Measurements from ENCODE around the gene GRAMD2B.

GRAMD2B gene

DNA sequence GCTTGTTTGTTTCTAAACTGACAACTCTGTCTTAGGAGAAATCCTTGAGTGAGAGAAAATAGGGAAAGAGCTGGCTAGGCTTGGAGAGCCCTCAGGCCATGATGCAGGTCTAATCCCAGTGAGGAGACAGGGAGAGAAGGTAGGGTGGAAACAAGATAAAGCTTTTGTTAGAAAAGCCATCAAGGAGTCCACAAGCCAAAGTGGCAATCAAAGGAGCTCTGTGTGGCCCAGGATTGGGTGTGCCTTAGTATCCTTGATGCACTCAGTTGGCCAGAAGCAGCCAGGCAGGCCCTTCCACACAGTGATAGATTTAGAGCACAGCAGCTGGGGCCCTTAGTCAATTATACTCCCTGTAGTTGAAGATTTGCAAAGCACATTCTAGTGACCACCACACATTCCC, 97.9 kb downstream of the GRAMD2B start:
- no peak for DNase-seq
- in situ Hi-C loops (cut with MboI; ENCODE audit: low pct_unique_long_range_greater_than_20kb, low sequenced_read_pairs) = no loop called here

DNA sequence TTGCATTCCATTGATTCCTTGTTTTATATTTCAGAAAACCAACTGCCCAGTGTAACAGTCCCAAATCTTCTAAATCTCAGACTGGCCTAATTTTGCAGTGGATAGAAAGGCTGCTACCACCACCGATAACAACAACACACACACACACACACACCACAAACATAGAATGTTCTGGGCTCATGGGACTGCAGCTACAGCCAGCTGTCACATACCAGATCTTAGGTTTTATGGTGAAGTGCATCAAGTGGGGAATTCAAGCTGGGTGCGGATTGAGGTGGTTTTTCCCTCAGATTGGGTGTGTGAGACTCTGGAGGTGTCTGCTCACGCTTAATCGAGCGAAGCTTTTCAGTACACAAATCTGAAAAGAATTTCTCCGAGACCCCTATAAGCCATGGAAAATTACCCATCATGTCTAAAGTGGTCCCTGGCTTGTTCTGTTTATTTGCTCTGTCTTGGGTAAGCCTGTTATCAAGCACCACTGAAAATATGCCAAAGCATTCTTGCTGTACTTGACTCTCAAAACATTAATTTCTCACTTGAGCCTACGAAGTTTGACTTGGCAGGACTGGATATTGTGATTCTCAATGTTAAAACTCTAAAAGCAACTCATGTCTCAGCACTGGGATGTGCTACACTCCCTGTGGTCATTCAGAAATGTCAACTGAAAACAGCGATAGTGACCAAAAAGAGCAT, 100.8 kb downstream of the GRAMD2B start:
- no peak for DNase-seq
- in situ Hi-C loops (cut with MboI; ENCODE audit: low pct_unique_long_range_greater_than_20kb, low sequenced_read_pairs) = no loop called here

GRCh38 chr5:126525630-126526245, 102.5 kb downstream of the GRAMD2B start:
- DNase-seq = peak; percentile 34
- in situ Hi-C loops (cut with MboI; ENCODE audit: low pct_unique_long_range_greater_than_20kb, low sequenced_read_pairs) = loop anchor here (25.0 kb wide), 1 partner anchor 188 kb away; no protein-coding TSS in a partner anchor

GRCh38 chr5:126526493-126526892, 103.3 kb downstream of the GRAMD2B start:
- in situ Hi-C loops (cut with MboI; ENCODE audit: low pct_unique_long_range_greater_than_20kb, low sequenced_read_pairs) = loop anchor here (25.0 kb wide), 1 partner anchor 189 kb away; no protein-coding TSS in a partner anchor
- DNase-seq = no peak

- DNase-seq = no peak
- in situ Hi-C loops (cut with MboI; ENCODE audit: low pct_unique_long_range_greater_than_20kb, low sequenced_read_pairs) = loop anchor here (25.0 kb wide), 1 partner anchor 190 kb away; no protein-coding TSS in a partner anchor
Observed at GRCh38 chr5:126527158-126527557, 103.9 kb downstream of the GRAMD2B start.

DNA sequence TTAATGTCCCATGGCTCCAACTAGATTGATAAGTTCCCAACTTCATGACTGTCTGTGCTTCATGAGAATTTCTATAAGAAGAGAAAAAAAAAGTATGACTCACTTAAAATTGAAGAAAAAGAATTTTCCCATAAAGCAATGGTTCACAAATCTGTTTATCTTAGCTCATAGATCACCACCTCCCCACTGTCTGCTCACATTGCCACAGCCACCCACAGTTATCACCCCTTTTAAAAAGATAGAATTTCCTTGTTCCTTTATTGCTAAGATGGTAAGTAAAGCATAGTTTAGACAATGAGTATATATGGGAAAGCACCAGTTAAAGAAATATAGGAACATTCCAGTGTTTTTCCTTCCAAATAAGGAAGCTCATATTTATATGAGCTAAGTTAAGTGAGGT, 104.7 kb downstream of the GRAMD2B start:
- in situ Hi-C loops (cut with MboI; ENCODE audit: low pct_unique_long_range_greater_than_20kb, low sequenced_read_pairs) = loop anchor here (25.0 kb wide), 1 partner anchor 191 kb away; no protein-coding TSS in a partner anchor
- DNase-seq = no peak

DNA sequence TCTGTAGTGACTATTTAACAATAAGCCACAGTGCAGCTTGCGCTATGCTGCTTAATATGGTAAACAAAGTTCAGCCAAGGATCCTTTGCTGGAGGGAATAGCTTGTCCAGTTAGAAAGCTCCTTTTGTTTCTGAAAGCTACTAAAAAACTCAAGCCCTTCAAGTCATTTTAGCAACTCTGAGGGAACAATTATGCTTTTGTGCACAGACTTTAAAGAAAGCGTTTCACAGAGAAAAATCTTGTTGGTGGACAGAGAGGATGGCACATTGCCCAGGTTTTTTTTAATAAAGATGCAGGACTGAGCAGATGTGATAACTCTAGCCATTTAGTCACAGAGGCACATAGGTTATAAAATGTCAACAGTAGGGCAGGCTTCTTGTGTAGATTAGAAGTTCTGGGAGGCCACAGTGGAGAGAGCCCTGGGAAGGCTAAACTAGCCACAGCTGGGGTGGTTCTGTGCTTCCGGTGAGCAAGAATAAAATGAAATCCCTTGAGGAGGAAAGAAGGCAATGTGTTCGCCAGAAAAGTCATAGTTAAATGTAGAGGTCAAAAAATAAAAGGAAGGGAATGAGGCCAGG, 108.4 kb downstream of the GRAMD2B start:
- no peak for DNase-seq
- in situ Hi-C loops (cut with MboI; ENCODE audit: low pct_unique_long_range_greater_than_20kb, low sequenced_read_pairs) = loop anchor here (25.0 kb wide), 1 partner anchor 194 kb away; no protein-coding TSS in a partner anchor

- in situ Hi-C loops (cut with MboI; ENCODE audit: low pct_unique_long_range_greater_than_20kb, low sequenced_read_pairs) = loop anchor here (25.0 kb wide), 1 partner anchor 197 kb away; no protein-coding TSS in a partner anchor
- no peak for DNase-seq
Observed at GRCh38 chr5:126534553-126534952, 111.3 kb downstream of the GRAMD2B start.

GRCh38 chr5:126535856-126536545, 112.8 kb downstream of the GRAMD2B start:
- in situ Hi-C loops (cut with MboI; ENCODE audit: low pct_unique_long_range_greater_than_20kb, low sequenced_read_pairs) = loop anchor here (25.0 kb wide), 1 partner anchor 199 kb away; no protein-coding TSS in a partner anchor

GRCh38 chr5:126536874-126537273, 113.7 kb downstream of the GRAMD2B start:
- in situ Hi-C loops (cut with MboI; ENCODE audit: low pct_unique_long_range_greater_than_20kb, low sequenced_read_pairs) = loop anchor here (25.0 kb wide), 1 partner anchor 200 kb away; no protein-coding TSS in a partner anchor
- DNase-seq = no peak

More at GRCh38 chr5:126535856-126536545, 112.8 kb downstream of the GRAMD2B start:
- DNase-seq = no peak

DNA sequence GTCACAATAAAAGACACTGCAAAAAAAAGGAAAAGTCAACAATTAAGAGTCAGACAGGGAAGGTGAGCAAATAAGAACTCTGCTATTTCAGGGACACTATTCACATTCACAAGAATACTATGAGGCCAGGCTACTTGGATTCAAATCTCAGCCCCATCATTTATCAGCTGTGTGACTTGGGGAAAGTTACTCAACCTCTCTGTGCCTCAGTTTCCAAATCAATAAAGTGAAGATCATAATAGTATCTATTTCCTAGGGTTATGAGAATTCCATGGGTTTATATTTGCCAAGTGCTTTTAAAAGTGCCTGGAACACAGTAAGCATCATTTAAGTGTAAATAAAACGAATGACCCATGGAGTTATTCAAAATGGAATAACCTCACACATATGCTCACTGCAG, 115.4 kb downstream of the GRAMD2B start:
- no peak for DNase-seq
- in situ Hi-C loops (cut with MboI; ENCODE audit: low pct_unique_long_range_greater_than_20kb, low sequenced_read_pairs) = loop anchor here (25.0 kb wide), 1 partner anchor 201 kb away; no protein-coding TSS in a partner anchor

- in situ Hi-C loops (cut with MboI; ENCODE audit: low pct_unique_long_range_greater_than_20kb, low sequenced_read_pairs) = loop anchor here (25.0 kb wide), 1 partner anchor 203 kb away; no protein-coding TSS in a partner anchor
- no peak for DNase-seq
Observed at GRCh38 chr5:126540631-126541030, 117.4 kb downstream of the GRAMD2B start.

DNA sequence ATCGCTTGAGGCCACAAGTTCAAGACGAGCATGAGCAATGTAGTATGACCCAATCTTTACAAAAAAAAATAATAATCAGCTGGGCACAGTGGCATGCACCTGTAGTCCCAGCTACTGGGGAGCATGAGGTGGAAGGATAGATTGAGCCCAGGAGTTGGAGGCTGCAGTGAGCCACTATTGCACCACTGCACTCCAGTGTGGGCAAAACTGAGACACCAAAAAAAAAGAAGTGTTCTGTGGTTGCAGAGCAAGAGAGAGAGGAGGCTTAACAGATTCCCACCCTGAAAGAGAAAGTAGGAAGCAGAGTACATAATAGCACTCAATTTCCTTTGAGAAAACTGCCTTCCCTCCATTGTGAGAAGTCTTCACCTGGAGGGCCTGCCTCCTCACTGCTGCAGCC, 119.2 kb downstream of the GRAMD2B start:
- DNase-seq = peak; percentile 6
- in situ Hi-C loops (cut with MboI; ENCODE audit: low pct_unique_long_range_greater_than_20kb, low sequenced_read_pairs) = loop anchor here (25.0 kb wide), 1 partner anchor 205 kb away; no protein-coding TSS in a partner anchor

GRCh38 chr5:126543009-126543408, 119.8 kb downstream of the GRAMD2B start:
- DNase-seq = no peak
- in situ Hi-C loops (cut with MboI; ENCODE audit: low pct_unique_long_range_greater_than_20kb, low sequenced_read_pairs) = loop anchor here (25.0 kb wide), 1 partner anchor 206 kb away; no protein-coding TSS in a partner anchor

DNA sequence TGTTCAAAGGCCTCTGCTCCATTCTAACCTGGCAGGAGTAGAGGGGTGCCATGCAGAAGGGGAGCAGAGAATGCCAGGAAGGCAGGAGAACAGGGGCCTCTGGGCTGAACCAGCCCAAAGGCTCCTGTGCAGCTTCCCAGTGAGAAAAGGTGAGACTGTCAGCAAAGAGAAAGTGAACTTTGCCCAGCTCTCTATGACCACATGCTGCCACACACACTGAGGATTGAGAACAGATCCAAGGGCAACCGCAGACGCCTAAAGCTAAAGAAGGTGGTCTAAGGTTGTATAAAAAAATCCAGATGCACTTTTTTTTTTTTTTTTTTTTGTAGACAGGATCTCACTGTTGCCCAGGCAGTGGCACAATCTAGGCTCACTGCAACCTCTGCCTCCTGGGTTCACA, 120.5 kb downstream of the GRAMD2B start:
- in situ Hi-C loops (cut with MboI; ENCODE audit: low pct_unique_long_range_greater_than_20kb, low sequenced_read_pairs) = loop anchor here (25.0 kb wide), 1 partner anchor 206 kb away; no protein-coding TSS in a partner anchor
- no peak for DNase-seq
